NCI-H1417 (cell line): Measurements from ENCODE around the gene ITGAL.
"Not testable (repeated sequence)": the region's sequence is repeated elsewhere in the genome, so short reads cannot be mapped to it uniquely, and the experiment has no call there.

Experiments used
- DNase-seq, 3 experiments: peaks; one replicate each; lab custom pipeline; 2025; lab: John Stamatoyannopoulos, UW

ITGAL gene

GRCh38 chr16:30457743-30458560 is 14.6 kb upstream of the ITGAL start:
- no peak for DNase-seq

GRCh38 chr16:30458561-30459394 is 13.8 kb upstream of the ITGAL start:
- no peak for DNase-seq

GRCh38 chr16:30459456-30459855 is 13.1 kb upstream of the ITGAL start:
- DNase-seq, result no peak

- not testable (repeated sequence) for DNase-seq
Measured at GRCh38 chr16:30461426-30461825, 11.1 kb upstream of the ITGAL start.

- DNase-seq, result no peak
Measured at GRCh38 chr16:30464078-30464477, 8.5 kb upstream of the ITGAL start.

GRCh38 chr16:30470170-30470512 is 2.4 kb upstream of the ITGAL start:
- no peak for DNase-seq

- DNase-seq, result no peak
Measured at GRCh38 chr16:30470632-30470995, 1.9 kb upstream of the ITGAL start.

GRCh38 chr16:30473231-30474073 is 910 bp downstream of the ITGAL start:
- DNase-seq, result no peak

GRCh38 chr16:30474074-30474452 is 1.5 kb downstream of the ITGAL start:
- no peak for DNase-seq

GRCh38 chr16:30474684-30475083 is 2.1 kb downstream of the ITGAL start:
- DNase-seq, result no peak

- DNase-seq, result no peak
Measured at GRCh38 chr16:30476991-30477390, 4.4 kb downstream of the ITGAL start.

- DNase-seq, result not testable (repeated sequence)
Measured at GRCh38 chr16:30477773-30478172, 5.2 kb downstream of the ITGAL start.

- DNase-seq, result no peak
Measured at GRCh38 chr16:30478766-30479478, 6.4 kb downstream of the ITGAL start.

- peak in 1 of 3 experiments; percentile 4 for DNase-seq
Measured at GRCh38 chr16:30481381-30481780, 8.8 kb downstream of the ITGAL start.

- DNase-seq, result no peak
Measured at GRCh38 chr16:30482366-30482765, 9.8 kb downstream of the ITGAL start.

GRCh38 chr16:30484887-30485286 is 12.3 kb downstream of the ITGAL start:
- DNase-seq, result no peak

- no peak for DNase-seq
Measured at GRCh38 chr16:30485818-30486436, 13.4 kb downstream of the ITGAL start.

- DNase-seq, result no peak
Measured at GRCh38 chr16:30488764-30489605, 16.4 kb downstream of the ITGAL start.

- no peak for DNase-seq
Measured at GRCh38 chr16:30490210-30490609, 17.7 kb downstream of the ITGAL start.

GRCh38 chr16:30491229-30491628 is 18.7 kb downstream of the ITGAL start:
- no peak for DNase-seq
